22Rv1 (cell line): Measurements from ENCODE around the gene RGS3.

Source experiments
- H3K27ac ChIP-seq: fragments of 450-650 bp; 2 replicates; pipeline ENCODE4 v1.5.1; 2017
- ZFX ChIP-seq: fragments of 450-650 bp; IDR thresholded peaks from 2 replicates; pipeline ENCODE4 v1.6.1; 2017; ENCODE audit warnings: antibody characterized with exemption, borderline replicate concordance
- TF ChIP-seq, protein P1 (sequence below): fragments of 450-650 bp; IDR thresholded peaks from 2 replicates; pipeline ENCODE4 v1.5.1; 2017; ENCODE audit warnings: mild to moderate bottlenecking

RGS3 gene

DNA sequence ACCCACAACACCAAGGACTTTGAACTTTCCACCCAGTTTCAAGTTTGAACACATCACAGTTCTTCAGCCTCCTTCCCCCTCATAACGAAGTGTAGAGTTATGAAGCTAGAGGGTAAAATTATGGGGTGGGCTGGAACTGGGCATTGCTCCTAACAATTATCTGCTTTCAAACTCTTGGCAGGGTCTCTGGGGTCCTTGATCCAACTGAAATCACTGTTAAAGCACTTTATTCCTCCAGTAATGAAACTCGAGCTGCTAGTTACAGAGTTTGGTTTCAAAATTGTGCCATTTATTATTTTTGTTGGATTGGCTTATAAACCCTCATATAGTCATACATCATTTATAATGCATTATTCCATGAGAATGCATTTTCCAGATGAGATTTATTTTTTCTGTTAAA lies 158.5 kb downstream of the RGS3 start:
- H3K27ac ChIP-seq: no peak overlapping the region
- TF ChIP-seq ZFX: no peak

DNA sequence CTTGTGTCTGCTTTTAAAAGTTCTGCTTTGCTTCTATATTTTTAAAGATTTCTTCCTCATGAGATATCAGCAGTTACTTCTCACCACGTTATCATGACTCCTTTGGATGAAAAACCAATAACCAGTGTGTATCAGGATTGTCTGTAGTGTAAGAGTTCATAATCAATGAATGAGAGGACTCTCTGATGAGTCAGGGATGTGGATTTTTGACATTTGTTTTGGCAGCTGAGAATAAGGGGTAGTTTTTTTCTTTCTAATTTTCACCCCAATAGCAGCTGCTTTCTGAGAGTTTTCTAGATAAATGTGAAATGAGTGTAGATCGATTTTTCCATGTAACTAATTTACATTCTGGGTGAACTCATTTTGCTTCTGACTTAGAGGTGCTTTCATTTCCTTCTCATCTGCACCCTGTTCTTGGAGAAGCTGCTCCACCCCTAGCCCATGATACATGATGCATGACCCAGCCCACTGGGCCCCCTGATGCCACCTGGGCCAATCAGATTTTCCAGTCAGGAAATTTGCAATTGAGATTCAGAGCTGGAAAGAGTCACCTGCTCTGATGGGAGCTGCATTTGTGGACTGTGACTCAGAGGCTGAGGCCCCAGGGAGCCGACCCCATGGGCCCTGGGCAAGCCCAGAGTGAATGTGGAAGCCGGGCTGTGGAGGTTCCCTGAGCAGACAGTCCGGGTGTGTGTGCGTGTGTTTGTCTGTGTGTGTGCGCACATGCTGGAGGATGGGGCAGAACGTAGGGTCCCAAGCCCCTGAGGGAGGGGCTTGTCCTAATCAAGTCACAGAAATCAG lies 159.3 kb downstream of the RGS3 start:
- TF ChIP-seq ZFX: no peak
- TF ChIP-seq, protein P1, sequence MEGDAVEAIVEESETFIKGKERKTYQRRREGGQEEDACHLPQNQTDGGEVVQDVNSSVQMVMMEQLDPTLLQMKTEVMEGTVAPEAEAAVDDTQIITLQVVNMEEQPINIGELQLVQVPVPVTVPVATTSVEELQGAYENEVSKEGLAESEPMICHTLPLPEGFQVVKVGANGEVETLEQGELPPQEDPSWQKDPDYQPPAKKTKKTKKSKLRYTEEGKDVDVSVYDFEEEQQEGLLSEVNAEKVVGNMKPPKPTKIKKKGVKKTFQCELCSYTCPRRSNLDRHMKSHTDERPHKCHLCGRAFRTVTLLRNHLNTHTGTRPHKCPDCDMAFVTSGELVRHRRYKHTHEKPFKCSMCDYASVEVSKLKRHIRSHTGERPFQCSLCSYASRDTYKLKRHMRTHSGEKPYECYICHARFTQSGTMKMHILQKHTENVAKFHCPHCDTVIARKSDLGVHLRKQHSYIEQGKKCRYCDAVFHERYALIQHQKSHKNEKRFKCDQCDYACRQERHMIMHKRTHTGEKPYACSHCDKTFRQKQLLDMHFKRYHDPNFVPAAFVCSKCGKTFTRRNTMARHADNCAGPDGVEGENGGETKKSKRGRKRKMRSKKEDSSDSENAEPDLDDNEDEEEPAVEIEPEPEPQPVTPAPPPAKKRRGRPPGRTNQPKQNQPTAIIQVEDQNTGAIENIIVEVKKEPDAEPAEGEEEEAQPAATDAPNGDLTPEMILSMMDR: no peak
- no peak overlapping the region for H3K27ac ChIP-seq

DNA sequence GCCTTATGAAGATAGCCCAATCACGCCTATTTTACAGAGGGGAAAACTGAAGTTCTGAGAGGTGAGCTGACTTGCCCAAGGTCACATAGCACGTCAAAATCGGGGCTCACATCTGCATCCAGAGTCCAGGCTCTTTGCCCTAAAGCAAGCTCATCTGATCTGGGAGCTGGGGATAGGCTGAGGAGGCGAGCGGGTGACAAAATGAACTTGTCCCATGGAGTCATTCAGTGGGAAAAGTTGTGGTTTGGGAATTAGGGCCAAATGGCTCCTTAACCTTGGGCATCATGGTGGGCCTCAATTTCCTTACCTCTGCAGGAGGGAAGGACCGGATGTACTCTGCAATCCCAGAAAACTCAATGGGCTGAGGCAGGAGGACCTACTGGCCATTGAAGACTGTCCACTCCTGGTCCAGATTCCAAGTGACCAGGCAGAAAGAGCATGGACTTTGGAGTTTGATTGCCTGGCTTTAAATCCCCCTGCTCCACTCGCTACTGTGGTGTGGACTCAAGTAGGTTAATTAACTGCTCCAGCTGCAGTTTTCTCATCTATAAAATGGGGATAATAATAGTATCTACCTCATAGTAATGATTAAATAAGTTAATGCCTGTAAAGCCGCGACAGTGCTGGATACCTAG lies 160.4 kb downstream of the RGS3 start:
- TF ChIP-seq ZFX: no peak
- TF ChIP-seq, protein P1: no peak
- H3K27ac ChIP-seq: no peak overlapping the region

DNA sequence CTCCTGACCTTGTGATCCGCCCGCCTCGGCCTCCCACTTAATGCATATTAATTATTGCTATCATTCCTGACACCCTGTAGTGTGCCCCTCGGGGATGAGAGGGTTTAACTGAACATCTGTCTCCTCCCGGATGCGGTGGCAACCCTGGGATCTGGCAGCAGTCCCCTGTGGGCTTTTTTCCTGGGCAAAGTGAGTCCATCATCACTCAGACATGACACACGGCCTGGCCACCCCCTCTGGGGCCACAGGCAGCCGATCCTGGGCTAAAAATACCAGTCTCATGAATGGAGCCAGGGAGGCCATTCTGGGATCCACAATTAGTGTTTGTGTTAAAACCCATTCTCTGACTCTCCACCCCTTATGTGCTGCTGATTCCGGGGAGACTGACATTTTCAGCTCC lies 161.2 kb downstream of the RGS3 start:
- no peak overlapping the region for H3K27ac ChIP-seq

DNA sequence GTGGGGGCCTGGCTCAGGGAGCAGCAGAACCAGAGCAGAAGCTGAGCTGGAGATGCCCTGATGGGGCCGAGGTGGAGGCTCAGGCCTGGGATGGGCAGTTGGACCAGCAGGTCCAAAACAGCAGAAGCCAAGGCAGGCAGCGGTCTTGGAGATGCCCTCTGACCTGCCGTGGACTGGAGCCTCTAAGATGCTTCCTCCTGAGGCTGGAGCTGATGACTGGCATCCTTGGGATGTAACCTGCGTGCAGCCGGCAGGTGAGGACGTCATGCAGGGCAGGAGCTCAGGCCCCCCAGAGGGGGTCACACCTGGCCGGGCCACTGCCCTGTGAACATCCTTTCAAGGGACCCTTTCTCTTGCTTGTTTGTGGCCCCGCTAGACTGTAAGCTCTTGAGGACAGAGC lies 162.0 kb downstream of the RGS3 start:
- no peak for TF ChIP-seq ZFX
- H3K27ac ChIP-seq: no peak overlapping the region

More for the DNA sequence above, 161.2 kb downstream of the RGS3 start:
- TF ChIP-seq ZFX: no peak
- TF ChIP-seq, protein P1: no peak

DNA sequence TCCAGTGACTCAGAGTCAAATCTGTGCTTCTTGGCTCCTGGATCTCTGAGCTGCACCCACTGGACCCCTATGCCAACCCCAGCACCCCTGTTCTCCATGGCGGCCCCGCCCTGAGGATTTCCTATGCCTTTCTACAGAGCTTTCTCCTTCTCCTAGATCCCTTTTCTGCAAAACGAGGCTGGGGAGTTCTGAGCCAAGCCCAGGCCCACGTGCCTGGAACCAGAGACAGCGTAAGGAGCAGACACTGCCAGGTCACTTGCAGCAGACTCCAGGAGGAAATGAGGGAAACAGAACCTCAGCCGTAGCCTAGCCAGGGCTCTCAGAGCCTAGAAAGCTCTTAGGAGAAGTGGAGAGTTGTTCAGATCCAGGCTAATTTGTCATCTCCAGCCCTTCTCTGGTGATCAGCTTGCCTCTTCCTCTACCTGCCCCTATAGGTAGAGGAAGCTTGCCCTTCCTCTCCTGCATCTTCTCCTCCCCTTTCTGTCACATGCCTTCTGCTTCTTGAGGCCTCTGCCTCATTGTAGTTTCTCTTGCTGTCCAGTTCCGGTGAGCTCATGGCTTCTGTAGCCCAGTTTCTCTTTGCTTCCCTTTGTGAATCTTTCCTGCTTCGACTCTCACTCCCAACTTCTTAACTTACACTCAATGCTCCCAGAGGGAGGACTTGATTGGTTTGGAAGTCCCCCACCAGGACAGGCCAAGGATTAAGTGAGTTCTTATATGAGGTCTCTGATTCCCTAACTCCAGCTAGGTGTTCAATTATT lies 163.4 kb downstream of the RGS3 start:
- no peak for TF ChIP-seq ZFX
- H3K27ac ChIP-seq: no peak overlapping the region

DNA sequence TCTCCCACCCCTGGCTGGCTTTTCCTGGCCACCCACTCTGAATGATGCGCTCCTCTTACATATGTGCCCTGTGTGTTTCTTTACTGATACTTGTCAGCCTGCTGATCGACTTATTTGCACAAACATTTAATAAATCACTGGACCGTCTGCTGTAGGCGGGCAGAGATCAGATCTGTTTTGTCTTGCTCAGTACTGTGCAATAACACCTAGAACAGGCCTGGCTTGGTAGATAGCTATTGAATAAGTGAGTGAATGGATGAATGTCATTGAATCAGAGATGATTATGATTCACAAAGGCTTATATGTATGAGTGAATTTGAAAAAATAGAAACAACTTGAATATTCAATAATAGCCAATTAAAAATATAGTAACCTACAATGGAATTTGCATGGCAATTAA lies 165.1 kb downstream of the RGS3 start:
- H3K27ac ChIP-seq: no peak overlapping the region
- TF ChIP-seq ZFX: no peak
- TF ChIP-seq, protein P1: no peak

DNA sequence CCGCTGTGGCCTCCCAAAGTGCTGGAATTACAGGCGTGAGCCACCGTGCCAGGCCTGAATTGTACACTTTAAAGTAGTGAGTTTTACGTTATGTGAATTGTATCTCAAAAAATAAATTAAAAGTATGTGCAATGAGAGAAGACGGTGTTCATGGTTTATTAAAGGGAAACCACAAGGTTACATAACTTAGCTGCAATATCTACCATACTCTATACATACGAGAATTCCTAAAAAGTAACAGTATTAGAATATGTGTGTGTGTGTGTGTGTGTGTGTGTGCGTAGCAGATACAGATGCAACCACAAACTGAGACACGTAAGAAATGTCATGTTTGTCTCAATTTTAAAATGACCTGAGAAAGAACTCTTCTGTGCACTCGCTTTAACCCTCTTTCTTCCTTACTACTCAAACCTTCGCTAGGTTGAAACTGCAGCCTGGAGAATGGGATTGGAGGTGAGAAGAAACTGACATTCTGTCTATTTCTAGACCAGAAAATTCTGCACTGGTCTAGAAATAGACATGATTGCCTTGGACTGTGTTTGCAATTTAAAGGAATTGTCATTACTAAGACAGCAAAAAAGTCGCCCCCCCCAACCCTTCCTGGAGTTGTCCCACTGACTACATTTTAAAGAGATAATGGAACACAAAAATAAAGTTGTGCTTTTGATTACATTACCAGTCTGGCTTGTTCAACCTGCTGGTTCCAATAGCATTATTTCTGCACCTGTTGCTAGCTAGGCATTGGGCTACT lies 167.0 kb downstream of the RGS3 start:
- TF ChIP-seq, protein P1: no peak
- TF ChIP-seq ZFX: no peak
- no peak overlapping the region for H3K27ac ChIP-seq
